HEK293T (cell line): Measurements from ENCODE around the gene HSPB9.

Experiments
- NFRKB ChIP-seq: fragments of 450-650 bp; IDR thresholded peaks from 2 replicates; pipeline ENCODE4 v1.6.1; 2016; ENCODE audit warnings: mild to moderate bottlenecking, moderate library complexity
- ZNF384 ChIP-seq: fragments of 450-650 bp; IDR thresholded peaks from 2 replicates; pipeline ENCODE4 v1.6.1; 2016

- TF ChIP-seq NFRKB (no peak), ZNF384 (no peak)
These were observed 44.1 kb upstream of the HSPB9 start for GRCh38 chr17:42078396-42079043.
